Measurements from ENCODE around the gene SLC6A6.

DNA sequence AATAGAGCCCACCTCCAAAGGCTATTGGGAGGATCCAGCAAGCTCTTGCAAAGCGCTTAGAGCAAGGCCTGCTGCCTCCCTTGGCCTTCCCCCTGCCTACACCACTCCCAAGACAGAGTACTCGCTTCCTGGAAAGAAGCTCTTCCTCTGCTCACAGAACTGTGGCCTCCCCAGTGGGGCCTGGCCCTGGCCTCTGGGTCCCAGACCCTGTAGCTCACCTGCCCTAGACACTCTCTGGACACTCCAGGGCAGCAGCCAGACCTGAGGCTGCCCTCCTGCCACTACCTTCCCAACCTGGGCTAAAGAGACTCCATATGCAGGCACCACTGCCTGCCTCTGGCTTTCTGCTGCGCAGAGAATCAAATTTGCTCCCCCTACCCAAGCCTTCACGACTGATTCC, 87.8 kb downstream of the SLC6A6 start:
- no peak for TF ChIP-seq EZH2 (IDR thresholded peaks at IDR 0.05; ENCODE audit: low read length, missing control alignments)
- TF ChIP-seq, protein P1, sequence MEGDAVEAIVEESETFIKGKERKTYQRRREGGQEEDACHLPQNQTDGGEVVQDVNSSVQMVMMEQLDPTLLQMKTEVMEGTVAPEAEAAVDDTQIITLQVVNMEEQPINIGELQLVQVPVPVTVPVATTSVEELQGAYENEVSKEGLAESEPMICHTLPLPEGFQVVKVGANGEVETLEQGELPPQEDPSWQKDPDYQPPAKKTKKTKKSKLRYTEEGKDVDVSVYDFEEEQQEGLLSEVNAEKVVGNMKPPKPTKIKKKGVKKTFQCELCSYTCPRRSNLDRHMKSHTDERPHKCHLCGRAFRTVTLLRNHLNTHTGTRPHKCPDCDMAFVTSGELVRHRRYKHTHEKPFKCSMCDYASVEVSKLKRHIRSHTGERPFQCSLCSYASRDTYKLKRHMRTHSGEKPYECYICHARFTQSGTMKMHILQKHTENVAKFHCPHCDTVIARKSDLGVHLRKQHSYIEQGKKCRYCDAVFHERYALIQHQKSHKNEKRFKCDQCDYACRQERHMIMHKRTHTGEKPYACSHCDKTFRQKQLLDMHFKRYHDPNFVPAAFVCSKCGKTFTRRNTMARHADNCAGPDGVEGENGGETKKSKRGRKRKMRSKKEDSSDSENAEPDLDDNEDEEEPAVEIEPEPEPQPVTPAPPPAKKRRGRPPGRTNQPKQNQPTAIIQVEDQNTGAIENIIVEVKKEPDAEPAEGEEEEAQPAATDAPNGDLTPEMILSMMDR (conservative IDR thresholded peaks at IDR 0.05 in 1 of 2, IDR thresholded peaks at IDR 0.05 in 1 of 2; ENCODE audit: low read depth in 1 of 2, low read length in 2 of 2): no peak
